ENCODE measurements around the gene CHRM4. TPM values are rescaled to one million over a fixed set of nuclear protein-coding genes. Genes with fewer than 3 reads are reported as not detected.

CHRM4 gene
- total RNA-seq, 1 experiment from 2014 or later, result 1.1 TPM

DNA sequence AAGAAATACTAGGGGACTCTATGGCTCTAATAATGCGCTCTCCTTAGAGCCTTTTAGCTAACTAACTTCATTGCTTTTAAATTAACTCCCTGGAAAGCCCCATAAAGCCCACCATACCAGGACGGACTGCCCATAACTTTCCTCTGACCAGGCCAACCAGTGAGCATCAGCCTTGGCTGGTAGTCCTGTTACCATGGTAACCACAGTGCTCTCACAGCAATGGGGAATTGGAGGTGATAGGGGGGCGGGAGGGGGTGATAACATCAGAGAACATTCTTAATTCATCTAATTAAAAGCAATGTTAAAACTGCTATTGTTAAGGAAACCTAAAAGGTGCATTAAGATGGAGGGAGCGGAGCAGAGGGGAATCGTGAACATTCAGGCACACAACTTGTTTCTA lies 27.2 kb upstream of the CHRM4 start:
- H3K27ac ChIP-seq (ENCODE audit: low read depth, low read length), result no peak overlapping the region
- no peak overlapping the region for H2AFZ ChIP-seq (ENCODE audit: low read depth, low read length, poor library complexity, severe bottlenecking)
- H3K9me3 ChIP-seq (ENCODE audit: control insufficient read depth in 1 of 2, insufficient read depth in 1 of 2, low read depth in 1 of 2, low read length in 2 of 2), result no peaks in the 10 kb centered on the region
- RAD21 ChIA-PET (ENCODE audit: low non-redundant PET in 1 of 2, low total read pairs in 2 of 2, uncharacterized antibody in 2 of 2, unreplicated experiment in 2 of 2), result no interaction called here
- TF ChIP-seq EZH2 (IDR thresholded peaks at IDR 0.05) (no peak), EGR1 (IDR thresholded peaks at IDR 0.05; ENCODE audit: low read depth) (no peak), ELF1 (IDR thresholded peaks at IDR 0.05; ENCODE audit: borderline replicate concordance, low read depth) (no peak), ZNF274 (IDR thresholded peaks at IDR 0.05; ENCODE audit: low read depth, low read length) (no peak), EZH2phosphoT487 (IDR thresholded peaks at IDR 0.05; ENCODE audit: borderline replicate concordance) (no peak), TCF7L2 (IDR thresholded peaks at IDR 0.05; ENCODE audit: borderline replicate concordance, extremely low read depth, insufficient read depth, insufficient read length) (no peak), ZBTB33 (IDR thresholded peaks at IDR 0.05; ENCODE audit: extremely low read depth, insufficient replicate concordance, low read length) (no peak), JUND (IDR thresholded peaks at IDR 0.05) (no peak), FOSL1 (IDR thresholded peaks at IDR 0.05; ENCODE audit: low read depth) (no peak), REST (IDR thresholded peaks at IDR 0.05; ENCODE audit: low read depth) (no peak), CEBPB (IDR thresholded peaks at IDR 0.05; ENCODE audit: low read depth) (no peak), SIN3A (IDR thresholded peaks at IDR 0.05; ENCODE audit: low read depth) (no peak), SP1 (IDR thresholded peaks at IDR 0.05; ENCODE audit: low read depth) (no peak), ATF3 (IDR thresholded peaks at IDR 0.05) (no peak), CBX3 (IDR thresholded peaks at IDR 0.05; ENCODE audit: low read depth) (no peak), POLR2AphosphoS5 (IDR thresholded peaks at IDR 0.05; ENCODE audit: low read depth, low read length) (no peak), YY1 (IDR thresholded peaks at IDR 0.05; ENCODE audit: extremely low read depth, insufficient replicate concordance, low read depth, low read length) (no peak), POLR2A (IDR thresholded peaks at IDR 0.05; ENCODE audit: borderline replicate concordance, extremely low read depth, insufficient read depth, insufficient read length) (no peak)
- TF ChIP-seq, protein P1, sequence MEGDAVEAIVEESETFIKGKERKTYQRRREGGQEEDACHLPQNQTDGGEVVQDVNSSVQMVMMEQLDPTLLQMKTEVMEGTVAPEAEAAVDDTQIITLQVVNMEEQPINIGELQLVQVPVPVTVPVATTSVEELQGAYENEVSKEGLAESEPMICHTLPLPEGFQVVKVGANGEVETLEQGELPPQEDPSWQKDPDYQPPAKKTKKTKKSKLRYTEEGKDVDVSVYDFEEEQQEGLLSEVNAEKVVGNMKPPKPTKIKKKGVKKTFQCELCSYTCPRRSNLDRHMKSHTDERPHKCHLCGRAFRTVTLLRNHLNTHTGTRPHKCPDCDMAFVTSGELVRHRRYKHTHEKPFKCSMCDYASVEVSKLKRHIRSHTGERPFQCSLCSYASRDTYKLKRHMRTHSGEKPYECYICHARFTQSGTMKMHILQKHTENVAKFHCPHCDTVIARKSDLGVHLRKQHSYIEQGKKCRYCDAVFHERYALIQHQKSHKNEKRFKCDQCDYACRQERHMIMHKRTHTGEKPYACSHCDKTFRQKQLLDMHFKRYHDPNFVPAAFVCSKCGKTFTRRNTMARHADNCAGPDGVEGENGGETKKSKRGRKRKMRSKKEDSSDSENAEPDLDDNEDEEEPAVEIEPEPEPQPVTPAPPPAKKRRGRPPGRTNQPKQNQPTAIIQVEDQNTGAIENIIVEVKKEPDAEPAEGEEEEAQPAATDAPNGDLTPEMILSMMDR (IDR thresholded peaks at IDR 0.05 in 2 of 3, conservative IDR thresholded peaks at IDR 0.05 in 1 of 3; ENCODE audit: borderline replicate concordance in 1 of 3, insufficient read depth in 1 of 3, low read depth in 2 of 3, low read length in 2 of 3), result no peak
- peaks cover 0 to 4% of the 10 kb centered on the region in 2 experiments; a peak in 3 of 4 replicates for H3K36me3 ChIP-seq (ENCODE audit: control insufficient read depth in 1 of 2, insufficient read depth in 2 of 2, low read length in 2 of 2)
- no peaks in the 10 kb centered on the region for H3K27me3 ChIP-seq (ENCODE audit: insufficient read depth, low read length)
- H3K4me3 ChIP-seq (replicated peaks in 1 of 2; ENCODE audit: low read depth in 1 of 2, low read length in 2 of 2), result no peak overlapping the region
- intact Hi-C loops (cut with micrococcal nuclease), result no loop called here
- H3K4me2 ChIP-seq (ENCODE audit: low read length), result no peak overlapping the region
- POLR2A ChIA-PET, result no interaction called here
- H3K9me2 ChIP-seq (ENCODE audit: insufficient read depth), result no peaks in the 10 kb centered on the region
- no peaks in the 10 kb centered on the region for H4K20me1 ChIP-seq (ENCODE audit: insufficient read depth)
- CTCF ChIA-PET, result interaction anchor here (1.6 kb wide), 1 partner anchor 9 kb away, joined by 4 read pairs; no protein-coding TSS in a partner anchor
- H3K9ac ChIP-seq (ENCODE audit: low read length), result no peak overlapping the region
- BruUV-seq (replicated peaks), result no TSS peak
- H3K79me2 ChIP-seq (ENCODE audit: insufficient read depth, low read length), result no peaks in the 10 kb centered on the region
- H3K4me1 ChIP-seq (ENCODE audit: control insufficient read depth in 1 of 2, insufficient read depth in 2 of 2, low read length in 2 of 2), result no peaks in the 10 kb centered on the region
- ATAC-seq (no peak), DNase-seq (ENCODE audit: low read depth, low spot score) (no peak)

Measured in HCT116 (cell line).